GM19023 (cell line): ENCODE data around the gene SNX5.
A peak's percentile ranks its signal among the peaks of the same experiment; 100 is the strongest.

Experiments
- ATAC-seq: cut with Tn5 transposase; IDR thresholded peaks from one replicate; pipeline ENCODE4 v1.9.1; 2021; ENCODE audit warnings: mild to moderate bottlenecking, moderate library complexity; ENCODE audit not compliant: unreplicated experiment

The SNX5 gene

DNA sequence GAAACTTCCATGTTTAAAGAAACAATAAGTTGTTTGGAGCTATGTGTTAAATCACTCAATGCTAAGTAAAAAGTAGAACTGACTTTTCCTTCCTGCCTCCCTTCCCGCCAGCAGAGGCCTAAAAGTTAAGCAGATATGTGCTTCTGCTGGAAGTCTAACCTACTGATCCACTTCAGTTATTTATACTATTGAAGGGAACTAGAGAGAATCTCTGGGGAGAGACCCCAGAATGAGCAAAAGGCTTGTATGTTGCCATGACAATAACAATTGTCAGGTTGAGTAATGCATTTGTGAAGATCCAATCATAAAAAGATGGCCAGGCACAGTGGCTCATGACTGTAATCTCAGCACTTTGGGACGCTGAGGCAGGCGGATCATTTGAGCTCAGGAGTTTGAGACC is 25.0 kb upstream of the SNX5 start:
- no peak for ATAC-seq

DNA sequence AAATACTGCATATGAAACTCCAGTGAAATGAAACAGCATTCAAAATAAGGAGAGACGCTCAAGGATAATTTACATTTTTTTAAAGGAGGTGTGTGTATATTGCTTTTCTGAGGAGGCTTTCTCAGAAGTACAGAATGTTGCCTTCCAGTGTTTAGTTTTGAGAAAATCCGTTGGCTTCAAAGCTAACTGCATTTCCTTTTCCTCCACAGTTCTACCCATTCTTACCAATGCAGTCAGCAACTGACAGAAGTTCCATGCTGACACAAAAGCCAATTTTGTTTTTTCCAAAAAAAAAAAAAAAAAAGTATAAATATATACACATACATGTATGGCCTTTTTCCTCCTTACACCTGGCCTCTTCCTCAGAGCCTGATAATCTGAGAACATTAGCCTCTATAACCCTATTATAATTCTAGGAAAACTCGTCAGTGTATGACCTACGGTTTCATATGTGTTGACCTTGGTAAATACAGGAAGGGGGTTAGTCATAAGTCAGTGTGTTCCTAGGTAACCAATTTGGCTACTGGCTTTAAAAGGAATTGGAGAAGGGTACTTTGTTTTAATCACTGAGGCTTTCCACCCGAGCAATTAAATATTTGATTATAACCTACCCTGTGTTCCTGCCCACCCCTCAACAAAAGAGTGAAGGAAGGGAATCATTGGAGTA is 24.4 kb upstream of the SNX5 start:
- no peak for ATAC-seq

DNA sequence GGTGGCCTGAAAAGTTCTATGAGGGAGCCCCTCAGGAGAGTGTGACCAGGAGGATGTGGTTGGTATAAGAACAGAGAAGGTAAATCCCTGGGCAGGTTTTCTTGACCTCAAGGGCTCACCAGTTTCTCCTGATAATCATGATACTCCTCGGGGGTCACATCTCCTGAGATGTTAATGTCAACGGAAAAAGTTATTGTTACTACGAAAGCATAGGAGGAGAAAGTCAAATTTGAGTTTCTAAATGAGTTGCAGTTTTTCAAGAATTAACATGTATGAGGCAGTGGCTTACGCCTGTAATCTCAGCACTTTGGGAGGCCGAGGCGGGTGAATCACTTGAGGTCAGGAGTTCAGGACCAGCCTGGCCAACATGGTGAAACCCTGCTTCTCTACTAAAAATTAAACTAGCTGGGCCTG is 23.6 kb upstream of the SNX5 start:
- ATAC-seq = peak; percentile 57

DNA sequence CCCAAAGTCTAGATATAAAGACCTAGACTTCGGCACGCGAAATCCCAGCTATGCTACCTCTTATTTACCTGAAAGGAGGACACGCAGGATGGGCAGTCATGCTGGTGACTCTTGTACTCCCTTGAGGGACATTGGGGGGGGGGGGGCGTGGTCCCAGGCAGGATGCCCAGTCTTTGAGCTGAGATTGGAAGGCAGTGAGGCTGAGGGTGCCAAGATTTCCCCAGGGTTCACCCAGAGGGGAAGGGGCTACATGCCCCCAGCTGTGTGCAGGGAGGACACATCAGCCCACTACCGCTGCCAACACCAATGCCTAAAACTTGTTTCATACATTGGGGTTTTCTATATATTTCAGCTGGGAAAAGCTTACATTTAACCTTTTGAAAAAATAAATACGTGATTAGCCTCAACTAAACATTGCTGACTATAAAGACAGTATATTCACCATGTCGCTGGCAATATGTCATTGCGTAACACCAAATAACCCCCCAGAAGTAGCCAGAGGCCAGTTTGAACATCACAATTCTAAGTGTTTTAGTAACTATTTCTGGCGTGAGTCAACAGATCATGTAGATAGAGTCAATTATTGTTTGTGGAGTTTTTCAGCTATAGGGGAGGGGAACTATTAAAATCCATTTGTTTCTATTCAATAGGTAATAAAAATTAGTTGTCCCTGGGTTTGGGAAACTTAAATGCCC is 21.8 kb upstream of the SNX5 start:
- no peak for ATAC-seq

DNA sequence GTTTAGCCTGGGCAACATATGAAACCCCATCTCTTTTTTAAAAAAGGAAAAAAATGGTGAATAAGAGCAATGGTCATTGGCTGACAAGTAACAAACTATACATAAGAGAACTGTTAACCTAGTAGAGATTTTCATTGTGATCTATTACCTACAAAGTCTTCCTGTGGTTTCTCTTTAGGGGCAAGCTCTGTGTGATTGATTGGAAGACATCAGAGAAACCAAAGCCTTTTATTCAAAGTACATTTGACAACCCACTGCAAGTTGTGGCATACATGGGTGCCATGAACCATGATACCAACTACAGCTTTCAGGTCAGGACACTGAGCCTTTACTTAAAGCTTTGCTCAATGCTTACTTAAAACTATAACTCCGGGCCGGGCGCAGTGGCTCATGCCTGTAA is 19.4 kb upstream of the SNX5 start:
- ATAC-seq = no peak

DNA sequence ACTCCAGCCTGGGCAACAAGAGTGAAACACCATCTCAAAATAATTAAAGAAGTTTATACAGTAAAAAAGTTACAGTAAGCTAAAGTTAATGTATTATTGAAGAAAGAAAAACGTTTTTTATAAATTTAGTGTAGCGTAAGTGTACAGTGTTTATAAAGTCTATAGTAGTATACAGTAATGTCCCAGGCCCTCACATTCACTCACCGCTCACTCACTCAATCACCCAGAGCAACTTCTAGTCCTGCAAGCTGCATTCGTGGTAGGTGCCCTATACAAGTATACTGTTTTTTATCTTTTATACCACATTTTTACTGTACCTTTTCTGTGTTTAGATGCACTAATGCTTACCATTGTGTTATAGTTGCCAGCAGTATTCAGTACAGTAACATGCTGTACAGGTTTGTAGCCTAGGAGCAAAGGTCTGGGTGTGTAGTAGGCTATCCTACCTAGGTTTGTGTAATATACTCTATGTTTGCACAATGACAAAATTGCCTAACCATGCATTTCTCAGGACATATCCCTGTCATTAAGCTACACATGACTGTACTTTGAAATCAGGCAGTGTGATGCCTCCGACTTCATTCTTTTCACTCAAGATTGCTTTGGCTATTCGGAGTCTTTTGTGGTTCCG is 16.9 kb upstream of the SNX5 start:
- no peak for ATAC-seq

DNA sequence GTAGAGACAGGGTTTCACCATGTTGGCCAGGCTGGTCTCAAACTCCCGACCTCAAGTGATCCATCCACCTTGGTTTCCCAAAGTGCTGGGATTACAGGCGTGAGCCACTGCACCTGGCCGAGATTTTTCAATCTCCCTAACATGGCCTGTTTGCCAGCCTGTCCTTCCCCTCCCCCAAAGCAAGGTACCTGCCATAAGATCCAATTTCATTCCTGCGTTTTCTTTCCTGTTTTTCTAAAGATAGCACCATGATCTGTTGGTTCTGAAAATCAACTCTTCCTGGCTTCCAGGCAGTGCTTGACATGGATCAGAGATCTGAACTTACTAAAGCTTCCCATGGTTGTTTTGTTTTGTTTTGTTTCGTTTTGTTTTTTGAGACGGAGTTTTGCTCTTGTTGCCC is 7.7 kb upstream of the SNX5 start:
- no peak for ATAC-seq

DNA sequence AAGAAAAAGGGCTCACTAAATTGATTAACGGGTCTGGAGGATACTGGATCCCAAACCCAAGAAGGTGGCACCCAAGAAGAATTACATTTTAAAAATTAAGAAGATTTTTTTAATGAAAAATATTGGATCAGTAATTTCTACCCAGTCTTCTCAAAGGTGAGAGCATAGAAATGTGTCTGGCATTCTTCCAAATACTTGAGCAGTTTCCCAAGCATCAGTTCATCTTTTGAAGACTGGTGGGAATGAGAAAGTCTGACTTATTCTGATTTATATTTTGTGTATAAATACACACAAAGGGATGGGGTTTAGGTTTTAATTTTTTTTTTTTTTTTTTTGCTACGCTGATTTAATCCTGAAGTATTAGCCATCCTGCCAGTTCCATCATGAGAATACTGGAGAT is 3.5 kb upstream of the SNX5 start:
- no peak for ATAC-seq

DNA sequence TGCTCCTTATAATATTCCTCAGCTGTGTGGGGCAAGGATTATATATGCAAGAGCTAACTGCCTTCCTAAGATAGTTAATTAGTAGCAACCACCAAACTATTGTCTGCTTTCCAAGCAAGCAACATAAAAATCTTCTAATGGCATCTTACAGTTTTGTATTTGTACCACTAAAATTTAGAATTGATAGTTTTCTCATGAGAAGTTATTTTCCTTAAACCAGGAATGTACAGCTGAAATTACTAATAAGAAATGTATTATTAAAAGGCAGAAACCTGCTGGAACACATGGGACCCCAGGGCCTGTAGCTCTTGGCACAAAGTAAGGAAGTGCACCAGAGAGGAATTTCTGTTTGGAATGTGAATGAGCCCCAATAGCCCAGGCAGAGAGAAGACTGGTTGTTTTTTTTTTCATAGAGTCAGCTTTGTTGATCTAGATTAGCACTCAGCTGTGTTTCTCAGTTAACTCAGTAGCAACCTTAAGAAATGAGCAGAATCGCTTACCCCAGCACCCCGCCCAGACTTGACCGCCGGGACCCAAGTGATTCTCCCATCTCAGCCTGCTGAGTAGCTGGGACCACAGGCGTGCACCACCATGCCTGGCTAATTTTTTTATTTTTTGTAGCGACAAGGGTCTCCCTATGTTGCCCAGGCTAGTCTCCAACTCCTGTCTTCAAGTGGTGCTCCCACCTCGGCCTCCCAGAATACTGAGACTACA is 2.9 kb upstream of the SNX5 start:
- no peak for ATAC-seq

DNA sequence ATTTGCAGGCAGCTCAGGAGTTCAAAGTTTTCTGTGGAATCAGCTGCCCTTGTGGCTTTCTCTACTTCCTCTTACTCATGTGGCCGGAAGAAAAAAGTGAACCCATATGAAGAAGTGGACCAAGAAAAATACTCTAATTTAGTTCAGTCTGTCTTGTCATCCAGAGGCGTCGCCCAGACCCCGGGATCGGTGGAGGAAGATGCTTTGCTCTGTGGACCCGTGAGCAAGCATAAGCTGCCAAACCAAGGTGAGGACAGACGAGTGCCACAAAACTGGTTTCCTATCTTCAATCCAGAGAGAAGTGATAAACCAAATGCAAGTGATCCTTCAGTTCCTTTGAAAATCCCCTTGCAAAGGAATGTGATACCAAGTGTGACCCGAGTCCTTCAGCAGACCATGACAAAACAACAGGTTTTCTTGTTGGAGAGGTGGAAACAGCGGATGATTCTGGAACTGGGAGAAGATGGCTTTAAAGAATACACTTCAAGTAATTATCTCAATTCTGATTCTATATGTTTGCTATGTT is 1.4 kb upstream of the SNX5 start:
- no peak for ATAC-seq

DNA sequence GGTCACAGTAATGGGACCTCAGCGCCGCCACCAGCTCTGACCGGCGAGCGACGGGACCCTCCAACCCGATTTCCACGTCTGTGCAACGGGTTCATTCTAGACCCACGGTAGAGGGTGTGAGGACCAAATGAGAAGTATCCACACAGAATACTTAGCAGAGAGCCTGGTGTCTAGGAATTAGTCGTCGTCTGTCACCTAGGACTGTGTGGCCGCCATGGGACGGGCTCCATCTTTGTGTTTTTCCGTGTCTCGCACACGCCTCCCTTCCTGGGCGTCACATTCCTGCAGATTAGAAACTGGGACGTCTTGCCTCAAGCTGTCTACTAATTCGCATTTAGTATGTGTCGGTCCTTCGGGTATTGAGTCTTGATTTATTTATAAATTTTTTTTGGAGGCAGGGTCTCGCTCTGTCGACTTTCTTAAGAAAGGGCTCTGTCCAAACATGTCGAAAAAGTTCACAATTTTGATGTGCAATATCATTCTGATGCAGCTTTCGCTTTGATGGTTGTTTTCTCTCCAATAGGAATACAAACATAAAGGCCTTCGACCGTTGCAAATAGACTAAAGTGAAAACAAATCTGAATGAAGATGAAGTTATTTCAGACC is 787 bp upstream of the SNX5 start:
- peak; percentile 2 for ATAC-seq

DNA sequence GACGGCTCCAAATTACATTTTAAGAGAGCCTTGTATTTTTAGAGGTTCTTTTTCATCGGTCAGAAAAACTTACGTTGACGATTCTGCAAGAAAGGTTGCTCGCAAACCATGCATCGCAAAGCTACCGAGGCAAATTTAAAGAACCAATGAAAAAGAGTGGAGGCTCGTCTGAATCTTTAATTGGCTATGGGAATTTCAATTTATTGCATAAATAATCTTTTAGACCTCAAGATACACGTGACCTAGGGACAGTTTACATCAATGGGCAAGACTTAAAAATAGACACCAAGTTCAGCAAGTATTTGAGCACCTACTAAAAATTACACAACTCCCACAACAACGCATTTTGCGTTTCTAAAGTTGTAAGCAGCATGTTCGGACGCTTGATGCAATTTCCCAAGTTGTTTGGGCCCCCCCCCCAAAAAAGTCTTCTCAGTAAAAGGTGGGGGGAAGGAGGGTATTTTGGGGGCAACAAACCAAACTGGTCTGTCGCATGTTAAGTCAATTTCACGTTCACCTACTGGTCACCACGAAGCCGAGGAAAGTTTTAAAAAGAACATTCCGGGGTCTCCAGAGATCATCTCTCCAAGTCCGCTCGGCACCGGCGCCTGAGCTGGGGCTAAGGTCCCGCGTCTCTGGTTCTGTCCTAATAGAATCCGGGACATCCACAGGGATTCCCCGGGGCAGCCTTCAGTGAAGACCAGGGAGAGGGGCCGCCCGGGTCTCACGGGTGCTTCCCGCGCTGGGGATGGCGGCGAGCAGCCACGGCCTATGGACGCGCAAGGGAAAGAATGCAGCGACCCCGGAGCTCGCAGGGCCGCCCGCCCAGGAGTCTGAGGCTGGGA is 851 bp downstream of the SNX5 start:
- peak; percentile 2 for ATAC-seq

DNA sequence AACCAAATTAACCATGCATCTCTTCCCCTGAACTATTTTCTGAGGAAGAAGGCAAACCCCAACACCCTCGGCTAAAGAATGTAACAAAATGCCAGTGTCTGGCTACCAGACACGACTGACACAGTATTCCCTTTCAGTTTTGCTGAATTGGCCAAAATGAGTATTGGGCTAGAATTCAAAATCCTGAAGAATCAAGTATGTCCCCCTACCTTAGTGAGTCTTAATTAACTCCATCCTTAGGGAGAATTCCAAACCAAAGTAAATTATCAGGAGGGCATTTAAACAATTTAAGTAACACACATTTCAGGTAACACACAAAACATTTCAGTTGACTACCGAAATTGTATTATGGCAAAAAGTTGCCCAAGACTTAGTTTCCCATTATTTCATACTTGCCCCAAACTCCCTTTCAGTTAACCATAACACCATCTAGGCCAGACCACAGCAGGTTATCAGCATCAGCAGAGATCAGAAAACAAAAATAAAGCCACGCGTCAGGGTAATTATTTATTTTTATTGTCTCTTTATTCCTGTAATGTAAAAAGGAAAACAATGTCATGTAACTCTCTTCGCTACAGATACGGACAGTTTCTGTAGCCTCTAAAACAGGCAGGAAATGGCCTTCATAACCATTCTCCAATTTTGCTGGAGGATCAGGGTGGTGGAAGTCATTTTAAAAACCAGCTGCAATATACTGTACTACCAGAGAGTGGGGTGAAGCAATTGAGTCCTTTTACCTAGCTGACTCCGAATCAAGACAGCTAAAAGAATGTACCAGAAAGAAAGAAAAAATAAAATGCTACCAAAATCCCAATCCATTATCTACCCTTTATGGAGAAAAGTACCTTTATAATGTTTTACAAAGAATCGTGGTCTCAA is 1.9 kb downstream of the SNX5 start:
- ATAC-seq = no peak

DNA sequence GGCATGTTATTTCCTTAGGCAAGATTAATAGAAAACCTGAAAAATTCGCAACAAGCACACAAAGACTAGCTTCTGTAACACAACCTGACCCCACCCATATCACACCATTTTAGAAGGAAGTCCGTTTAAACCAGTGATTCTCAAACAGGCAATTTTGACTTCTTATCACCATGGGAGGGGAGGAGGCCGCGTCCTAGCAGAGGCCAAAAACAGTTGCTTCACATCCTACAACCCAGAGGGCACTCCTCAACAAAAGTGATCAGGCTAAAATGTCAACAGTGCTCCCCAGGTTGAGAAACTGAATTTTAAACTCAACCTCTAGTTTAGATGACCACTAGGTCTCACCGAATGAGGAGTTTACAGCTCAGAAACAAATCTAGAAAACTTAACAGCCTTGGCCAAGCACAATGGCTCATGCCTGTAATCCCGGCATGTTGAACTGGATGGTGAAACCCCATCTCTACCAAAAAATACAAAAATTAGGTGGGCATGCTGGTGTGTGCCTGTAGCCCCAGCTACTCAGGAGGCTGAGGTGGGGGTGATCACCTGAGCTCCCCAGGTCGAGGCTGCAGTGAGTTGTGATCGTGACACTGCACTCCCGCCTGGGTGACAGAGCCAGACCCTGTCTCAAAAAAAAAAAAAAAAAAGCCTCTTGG is 3.4 kb downstream of the SNX5 start:
- no peak for ATAC-seq

DNA sequence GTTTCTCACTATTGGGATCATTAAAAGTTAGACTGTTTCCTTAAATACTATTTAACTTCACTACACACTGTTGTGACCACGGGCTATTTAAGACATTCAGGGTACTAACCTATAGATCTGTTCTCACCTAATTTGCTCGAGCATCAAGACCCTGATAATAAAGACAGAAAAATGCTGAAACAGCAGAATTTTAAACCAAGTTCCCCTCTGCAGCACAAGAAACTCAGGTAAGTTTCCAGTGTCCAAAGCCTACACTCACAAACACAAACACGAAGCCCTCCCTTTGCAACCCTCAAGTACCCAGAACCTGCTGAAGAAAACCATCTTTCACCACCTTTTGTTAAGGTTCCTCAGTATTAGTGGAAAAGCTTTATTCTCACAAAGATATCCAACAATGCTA is 4.0 kb downstream of the SNX5 start:
- ATAC-seq = no peak

DNA sequence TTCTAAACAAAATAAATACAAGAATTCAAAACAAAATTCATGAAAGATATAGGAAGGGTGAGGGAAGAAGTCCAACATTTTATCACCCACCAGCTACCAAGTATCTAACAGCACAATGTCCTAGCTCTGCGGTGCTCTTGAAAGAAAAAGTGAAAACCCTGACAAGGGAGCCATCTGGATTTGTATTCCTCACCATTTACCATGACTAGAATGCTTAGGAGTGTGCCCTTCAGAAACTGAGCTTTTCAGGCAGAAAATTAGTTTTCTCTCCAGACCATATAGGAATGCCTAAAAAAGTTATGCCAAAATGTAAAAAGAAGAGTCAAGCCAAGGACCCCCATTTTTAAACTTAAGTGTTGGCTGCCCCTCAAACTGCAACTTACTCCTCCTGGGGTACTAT is 4.5 kb downstream of the SNX5 start:
- no peak for ATAC-seq

DNA sequence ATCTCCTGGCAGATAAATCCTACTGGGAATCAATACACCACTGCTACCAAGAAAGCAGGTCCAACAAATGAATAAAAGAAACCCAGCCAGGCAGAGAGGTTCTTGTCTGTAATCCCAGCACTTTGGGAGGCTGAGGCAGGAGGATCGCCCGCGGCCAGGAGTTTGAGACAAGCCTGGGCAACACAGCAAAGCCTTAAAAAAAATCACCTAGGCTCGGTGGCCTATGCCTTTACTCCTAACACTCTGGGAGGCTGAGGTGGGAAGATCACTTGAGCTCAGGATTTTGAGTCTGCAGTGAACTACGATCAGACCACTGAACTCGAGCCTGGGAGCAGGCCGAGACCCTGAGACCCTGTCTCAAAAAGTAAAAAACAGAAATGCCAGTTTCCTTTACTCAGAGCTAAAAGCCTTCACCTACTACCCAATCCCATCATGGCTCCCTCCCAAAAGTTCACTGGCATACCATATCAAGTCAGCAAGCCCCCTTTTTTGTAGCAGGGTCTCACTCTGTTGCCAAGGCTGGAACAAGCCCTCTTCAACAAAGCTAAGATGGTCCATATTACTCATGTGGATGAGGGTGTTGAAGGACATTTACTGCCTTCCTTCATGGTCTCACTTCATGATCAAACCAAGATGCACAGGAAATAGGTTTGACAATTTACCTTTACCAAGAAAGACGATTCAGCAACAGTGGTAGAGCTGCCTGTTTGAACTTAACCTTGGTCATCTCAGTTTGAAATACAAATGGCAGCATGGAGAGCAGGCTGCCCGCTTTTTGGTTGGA is 5.3 kb downstream of the SNX5 start:
- ATAC-seq = no peak

DNA sequence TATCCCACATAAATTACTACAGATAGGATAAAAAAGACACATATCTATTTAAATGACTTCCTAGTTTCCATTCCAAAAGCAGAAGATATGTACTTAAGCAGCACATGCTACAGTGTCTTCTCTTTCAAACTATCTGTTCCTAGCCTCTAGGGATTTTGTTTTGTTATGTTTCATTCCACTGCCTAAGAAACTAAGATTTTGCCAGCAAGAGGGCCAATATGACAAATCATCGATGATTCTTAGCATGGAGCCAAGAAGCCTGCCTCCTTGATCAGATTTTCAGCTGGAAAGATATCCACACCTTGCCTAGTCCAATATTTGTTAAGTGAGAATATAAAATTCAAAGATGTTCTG is 7.0 kb downstream of the SNX5 start:
- ATAC-seq = no peak
